T-cell (primary cell): ENCODE results near the gene CTNNA3. TPM values are rescaled to one million over a fixed set of nuclear protein-coding genes. Genes with fewer than 3 reads are reported as not detected.

Source experiments
- ATAC-seq, 4 experiments: fragments of 200-7000 bp in 3 of 4; fragments of 150-1000 bp in 1 of 4; cut with Tn5 transposase; replicated peaks in 1 of 4; 1 replicate in 3 of 4; 2 replicates in 1 of 4; pipeline ENCODE4 v1.10.0; 2021; ENCODE audit warnings: moderate library complexity in 3 of 4, mild to moderate bottlenecking in 2 of 4, moderate number of reproducible peaks in 1 of 4
- CTCF ChIA-PET, 2 donors: fragments of 300-600 bp; sonication (Branson Sonifier 250); formaldehyde crosslinking; loops; one replicate each; lab custom pipeline; 2022; ENCODE audit warnings: antibody characterized with exemption in 2 of 2; lab: Charles Lee
- POLR2A ChIA-PET, 2 donors: fragments of 300-600 bp; sonication (Branson Sonifier 250); formaldehyde crosslinking; loops; one replicate each; lab custom pipeline; 2022; ENCODE audit warnings: antibody characterized with exemption in 2 of 2; lab: Charles Lee
- DNase-seq, 35 experiments: peaks; one replicate each; pipeline versions ENCODE4 v3.0.0 to v3.0.0-alpha.2; 2013 to 2023
- H3K27ac ChIP-seq: one replicate; pipeline ENCODE4 v1.5.1; 2013; ENCODE audit warnings: low read length
- H3K27me3 ChIP-seq, 2 experiments: replicated peaks in 1 of 2; 1 replicate in 1 of 2; 2 replicates in 1 of 2; pipeline versions ENCODE4 v1.6.1 to v1.7.0; 2013; ENCODE audit warnings: low read length in 1 of 2, mixed read lengths in 1 of 2; ENCODE audit not compliant: control insufficient read depth in 2 of 2, insufficient read depth in 2 of 2; ENCODE audit errors: extremely low read depth in 1 of 2
- H3K36me3 ChIP-seq, 2 donors: 1 replicate in 1 of 2; 2 replicates in 1 of 2; pipeline versions ENCODE4 v1.6.1 to v1.7.0; 2013; ENCODE audit warnings: low read length in 1 of 2; ENCODE audit not compliant: control insufficient read depth in 2 of 2, insufficient read depth in 1 of 2; ENCODE audit errors: extremely low read depth in 1 of 2
- H3K4me1 ChIP-seq, 2 experiments: 1 replicate in 1 of 2; 2 replicates in 1 of 2; pipeline versions ENCODE4 v1.6.1 to v1.7.0; 2013; ENCODE audit warnings: low read length in 2 of 2, mixed read lengths in 1 of 2; ENCODE audit not compliant: insufficient read depth in 2 of 2, control insufficient read depth in 1 of 2; ENCODE audit errors: extremely low read depth in 1 of 2
- H3K4me3 ChIP-seq, 2 donors: 1 replicate in 1 of 2; 2 replicates in 1 of 2; pipeline versions ENCODE4 v1.5.1 to v1.7.0; 2013; ENCODE audit warnings: mild to moderate bottlenecking in 2 of 2, low read length in 1 of 2, moderate library complexity in 1 of 2; ENCODE audit not compliant: control insufficient read depth in 1 of 2; ENCODE audit errors: extremely low read depth in 1 of 2
- H3K9me3 ChIP-seq: 2 replicates; pipeline ENCODE4 v1.7.0; 2013
- H3K27ac Mint-ChIP-seq, 2 donors: one replicate each; pipeline ENCODE4 v1.8.0; 2020 to 2021; ENCODE audit warnings: mild to moderate bottlenecking in 2 of 2, mixed read lengths in 2 of 2
- H3K27me3 Mint-ChIP-seq, 2 donors: one replicate each; pipeline ENCODE4 v1.8.0; 2021 to 2022; ENCODE audit warnings: mixed read lengths in 2 of 2
- H3K36me3 Mint-ChIP-seq: one replicate; pipeline ENCODE4 v1.8.0; 2021; ENCODE audit warnings: mixed read lengths
- H3K4me1 Mint-ChIP-seq, 3 donors: one replicate each; pipeline ENCODE4 v1.8.0; 2020 to 2022; ENCODE audit warnings: mixed read lengths in 3 of 3, mild to moderate bottlenecking in 1 of 3
- H3K4me3 Mint-ChIP-seq, 3 donors: one replicate each; pipeline ENCODE4 v1.8.0; 2020 to 2022; ENCODE audit warnings: mild to moderate bottlenecking in 3 of 3, mixed read lengths in 3 of 3, moderate library complexity in 3 of 3
- H3K9me3 Mint-ChIP-seq, 3 donors: one replicate each; pipeline ENCODE4 v1.8.0; 2020 to 2022; ENCODE audit warnings: mixed read lengths in 3 of 3
- WGBS: methylation state at CpG from one replicate; pipeline ENCODE4 v1.1.5; 2013; ENCODE audit warnings: missing lambda C conversion rate; ENCODE audit not compliant: insufficient coverage; 5-methylcytosine and 5-hydroxymethylcytosine counted together
- total RNA-seq, 35 experiments: library from RNA in 6 of 35; stranded (reverse) in 6 of 35; fragments of 120-200 nt in 1 of 35; gene quantifications; one replicate each; pipeline versions ENCODE4 v1.2.1 to v1.2.4 and lab custom pipeline; 2013 to 2026

CTNNA3 gene
- total RNA-seq, 5 donors from 2014 or later (not counting 1 experiment from before 2014, with no cell fraction given), result 0.88 TPM; not detected in 4

GRCh38 chr10:67618116-67618515 is 77.9 kb downstream of the CTNNA3 start:
- WGBS, result no CpG with 5 or more reads among the region's 3 CpGs

GRCh38 chr10:67612577-67613537 is 83.1 kb downstream of the CTNNA3 start:
- peak; percentile 97 to 99 (median 98) for ATAC-seq
- POLR2A ChIA-PET, result interaction anchor here in 1 of 2 donors (0.6 kb wide), 1 partner anchor 9 kb away, joined by 4 read pairs; no protein-coding TSS in a partner anchor
- WGBS, result 8% methylated on average over 6 of the region's 10 CpGs
- peak overlapping the region in 1 of 2 donors; percentile 24 for H3K4me3 ChIP-seq
- DNase-seq, result peak in 34 of 35 experiments; percentile 22 to 78 (median 47)
- H3K9me3 ChIP-seq, result no peaks in the 10 kb centered on the region
- CTCF ChIA-PET, result interaction anchor here in 1 of 2 donors (0.5 to 1.1 kb wide), 5 partner anchors 53 to 176 kb away, joined by 3 read pairs; no protein-coding TSS in a partner anchor
- no peaks in the 10 kb centered on the region for H3K27me3 ChIP-seq
- Mint-ChIP-seq H3K4me3 (peak overlapping the region; percentile 19 to 64 (median 53)), H3K27me3 (no peaks in the 10 kb centered on the region), H3K36me3 (no peaks in the 10 kb centered on the region), H3K27ac (peak overlapping the region; percentile 70 to 81), H3K4me1 (peaks cover 25 to 27% (median 25%) of the 10 kb centered on the region in 3 donors), H3K9me3 (no peaks in the 10 kb centered on the region)
- H3K4me1 ChIP-seq, result peaks cover 12 to 22% of the 10 kb centered on the region in 2 experiments
- H3K27ac ChIP-seq, result peak overlapping the region; percentile 52
- no peaks in the 10 kb centered on the region for H3K36me3 ChIP-seq

More at GRCh38 chr10:67618116-67618515, 77.9 kb downstream of the CTNNA3 start:
- Histone ChIP-seq H3K4me1 (peaks cover 0 to 14% of the 10 kb centered on the region in 2 experiments), H3K27ac (no peak overlapping the region), H3K4me3 (no peak overlapping the region), H3K9me3 (no peaks in the 10 kb centered on the region), H3K36me3 (no peaks in the 10 kb centered on the region), H3K27me3 (no peaks in the 10 kb centered on the region)
- CTCF ChIA-PET, result no interaction called here
- no peaks in the 10 kb centered on the region for H3K9me3 Mint-ChIP-seq
- peaks cover 0 to 10% of the 10 kb centered on the region in 2 donors for H3K27me3 Mint-ChIP-seq
- peaks cover 7 to 11% (median 10%) of the 10 kb centered on the region in 3 donors for H3K4me1 Mint-ChIP-seq
- DNase-seq (no peak), ATAC-seq (no peak)
- POLR2A ChIA-PET, result no interaction called here
- no peaks in the 10 kb centered on the region for H3K36me3 Mint-ChIP-seq
- H3K4me3 Mint-ChIP-seq, result no peak overlapping the region
- no peak overlapping the region for H3K27ac Mint-ChIP-seq

DNA sequence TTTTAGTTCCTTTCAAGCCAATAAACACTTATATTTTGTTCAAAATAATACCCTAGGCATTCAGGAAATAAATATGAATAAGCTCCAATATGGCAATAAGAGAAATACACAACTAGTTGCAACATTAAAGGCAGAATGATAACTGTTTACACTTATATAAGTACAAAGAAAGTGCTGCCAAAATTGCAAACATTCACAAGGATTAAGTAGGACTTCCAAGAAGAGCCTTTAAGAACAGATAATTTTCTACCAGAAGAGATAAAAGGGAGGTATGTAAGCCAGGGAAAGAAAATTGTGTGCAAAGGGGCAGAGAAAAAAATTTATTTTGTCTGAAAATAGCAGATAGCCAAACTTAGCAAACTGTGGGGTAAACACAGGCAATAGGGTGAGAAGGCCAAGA is 83.8 kb downstream of the CTNNA3 start:
- CTCF ChIA-PET, result interaction anchor here in 1 of 2 donors (0.6 to 1.1 kb wide), 2 partner anchors 85 to 109 kb away, joined by 3 read pairs; no protein-coding TSS in a partner anchor
- H3K4me3 Mint-ChIP-seq, result peak overlapping the region in 1 of 3 donors; percentile 64
- ATAC-seq (no peak), DNase-seq (no peak)
- H3K27me3 Mint-ChIP-seq, result no peaks in the 10 kb centered on the region
- H3K36me3 ChIP-seq, result no peaks in the 10 kb centered on the region
- peaks cover 25 to 29% (median 28%) of the 10 kb centered on the region in 3 donors for H3K4me1 Mint-ChIP-seq
- H3K27me3 ChIP-seq, result no peaks in the 10 kb centered on the region
- no peaks in the 10 kb centered on the region for H3K36me3 Mint-ChIP-seq
- H3K27ac Mint-ChIP-seq, result peak overlapping the region in 1 of 2 donors; percentile 11
- no peak overlapping the region for H3K4me3 ChIP-seq
- H3K4me1 ChIP-seq, result peaks cover 12 to 22% of the 10 kb centered on the region in 2 experiments
- no peaks in the 10 kb centered on the region for H3K9me3 ChIP-seq
- POLR2A ChIA-PET, result no interaction called here
- H3K27ac ChIP-seq, result no peak overlapping the region
- no peaks in the 10 kb centered on the region for H3K9me3 Mint-ChIP-seq

DNA sequence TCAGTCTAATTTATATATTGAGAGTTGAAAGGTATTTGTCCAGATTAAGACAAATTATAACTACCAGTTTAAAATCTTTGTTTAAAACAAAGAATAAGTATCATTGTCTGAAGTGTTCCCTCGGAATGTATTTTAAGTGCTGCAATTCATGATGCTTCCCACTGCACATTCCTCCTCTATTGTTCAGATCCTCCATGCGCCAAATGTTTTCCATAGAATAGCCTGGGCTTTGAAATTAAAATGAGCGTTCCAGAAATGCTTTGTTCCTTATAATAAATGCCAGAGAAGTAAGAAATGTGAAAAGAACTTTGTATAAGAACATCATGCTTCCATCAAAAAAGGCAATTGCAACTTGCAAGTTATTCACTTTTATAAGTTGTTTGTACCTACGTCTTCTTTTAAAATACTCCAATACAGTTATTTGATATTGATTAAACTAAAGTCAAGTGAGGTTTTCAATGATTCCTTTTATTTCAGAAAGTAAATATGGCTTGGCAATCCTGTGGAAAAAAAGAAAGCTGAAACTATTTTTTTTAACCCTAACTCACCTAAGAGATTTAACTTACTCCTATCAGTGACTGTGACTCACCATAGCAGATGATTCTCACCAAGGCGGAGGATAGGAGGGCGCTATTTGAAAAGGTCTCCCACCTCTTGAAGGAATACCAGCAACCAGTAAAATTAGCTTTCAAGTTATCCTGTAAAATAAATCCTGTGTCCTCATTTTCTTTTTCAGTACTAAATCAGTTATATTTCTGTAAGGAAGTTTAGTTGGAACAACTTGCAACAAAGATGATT is 85.8 kb downstream of the CTNNA3 start:
- no peak for ATAC-seq

DNA sequence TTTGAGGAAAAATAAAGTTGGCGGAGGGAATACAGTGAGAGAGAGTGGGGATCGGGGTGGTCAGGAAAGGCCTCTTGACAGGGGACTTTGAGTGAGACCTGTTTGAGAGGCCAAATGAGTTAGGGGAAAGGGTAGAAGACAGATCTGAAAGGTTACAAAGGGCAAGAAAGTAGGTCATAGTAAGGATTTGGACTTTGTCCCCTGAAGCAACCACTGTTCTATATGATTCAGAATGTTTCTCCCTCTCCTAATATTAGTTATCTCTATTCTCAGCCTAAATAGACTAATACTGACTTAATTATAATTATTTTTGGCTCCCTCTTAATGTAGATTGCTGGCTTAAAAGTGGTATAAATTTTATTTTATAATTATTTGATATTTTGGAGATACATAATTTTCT is 88.0 kb downstream of the CTNNA3 start:
- ATAC-seq (no peak), DNase-seq (no peak)
- Mint-ChIP-seq H3K27ac (no peak overlapping the region), H3K27me3 (no peaks in the 10 kb centered on the region), H3K9me3 (no peaks in the 10 kb centered on the region), H3K4me3 (no peak overlapping the region), H3K36me3 (no peaks in the 10 kb centered on the region), H3K4me1 (peaks cover 14 to 23% (median 19%) of the 10 kb centered on the region in 3 donors)
- no peaks in the 10 kb centered on the region for H3K9me3 ChIP-seq
- H3K4me1 ChIP-seq, result peaks cover 7 to 12% of the 10 kb centered on the region in 2 experiments
- H3K27me3 ChIP-seq, result no peaks in the 10 kb centered on the region
- ChIA-PET CTCF (no interaction called here), POLR2A (no interaction called here)
- WGBS, result 100% methylated on average over 2 of the region's 2 CpGs
- no peak overlapping the region for H3K27ac ChIP-seq
- H3K4me3 ChIP-seq, result no peak overlapping the region
- H3K36me3 ChIP-seq, result no peaks in the 10 kb centered on the region

More for the DNA sequence above, 85.8 kb downstream of the CTNNA3 start:
- ChIA-PET CTCF (no interaction called here), POLR2A (no interaction called here)
- peaks cover 12 to 22% of the 10 kb centered on the region in 2 experiments for H3K4me1 ChIP-seq
- no peak overlapping the region for H3K4me3 Mint-ChIP-seq
- no peaks in the 10 kb centered on the region for H3K9me3 ChIP-seq
- no peak for DNase-seq
- no peaks in the 10 kb centered on the region for H3K9me3 Mint-ChIP-seq
- H3K4me1 Mint-ChIP-seq, result peaks cover 25 to 31% (median 31%) of the 10 kb centered on the region in 3 donors
- no peaks in the 10 kb centered on the region for H3K27me3 Mint-ChIP-seq
- H3K27me3 ChIP-seq, result no peaks in the 10 kb centered on the region
- H3K4me3 ChIP-seq, result no peak overlapping the region
- no peak overlapping the region for H3K27ac ChIP-seq
- no peak overlapping the region for H3K27ac Mint-ChIP-seq
- no peaks in the 10 kb centered on the region for H3K36me3 ChIP-seq
- no CpG with 5 or more reads among the region's 6 CpGs for WGBS
- H3K36me3 Mint-ChIP-seq, result no peaks in the 10 kb centered on the region

DNA sequence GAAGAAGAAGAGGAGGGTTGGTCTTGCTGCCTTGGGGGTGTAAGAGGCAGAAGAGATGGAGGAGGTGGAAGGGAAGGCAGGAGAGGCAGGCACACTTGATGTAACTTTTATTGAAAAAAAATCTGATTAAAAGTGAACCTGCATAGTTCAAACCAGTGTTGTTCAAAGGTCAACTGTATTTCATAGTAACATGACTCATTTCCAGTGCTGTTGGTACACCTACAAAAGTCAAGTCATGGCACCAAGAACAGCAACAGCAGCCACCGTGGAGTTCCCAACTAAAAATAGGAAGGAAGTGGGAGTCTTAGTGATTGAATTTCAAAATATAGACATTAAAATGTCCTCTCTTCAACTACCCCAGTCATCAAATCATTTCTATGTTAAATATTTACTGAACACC is 88.5 kb downstream of the CTNNA3 start:
- peaks cover 2 to 8% of the 10 kb centered on the region in 2 experiments for H3K4me1 ChIP-seq
- Mint-ChIP-seq H3K4me3 (no peak overlapping the region), H3K27me3 (no peaks in the 10 kb centered on the region), H3K4me1 (peaks cover 9 to 17% (median 14%) of the 10 kb centered on the region in 3 donors), H3K9me3 (no peaks in the 10 kb centered on the region), H3K27ac (no peak overlapping the region), H3K36me3 (no peaks in the 10 kb centered on the region)
- no peak overlapping the region for H3K4me3 ChIP-seq
- WGBS, result no CpG with 5 or more reads among the region's 1 CpG
- no peak for DNase-seq
- H3K27ac ChIP-seq, result no peak overlapping the region
- no peak for ATAC-seq
- no peaks in the 10 kb centered on the region for H3K9me3 ChIP-seq
- POLR2A ChIA-PET, result no interaction called here
- H3K36me3 ChIP-seq, result no peaks in the 10 kb centered on the region
- CTCF ChIA-PET, result no interaction called here
- no peaks in the 10 kb centered on the region for H3K27me3 ChIP-seq
